Upper lobe of left lung (tissue), 6 donors: ENCODE measurements around the gene PTPRN2. TPM values are rescaled to one million over a fixed set of nuclear protein-coding genes. Genes with fewer than 3 reads are reported as not detected.

Source experiments
- ATAC-seq, 2 donors: fragments of 200-7000 bp; cut with Tn5 transposase; one replicate each; pipeline ENCODE4 v1.9.1; 2022; ENCODE audit warnings: mild to moderate bottlenecking in 2 of 2, moderate library complexity in 2 of 2; ENCODE audit not compliant: low FRiP score in 2 of 2
- DNase-seq, 2 donors: peaks; one replicate each; pipeline ENCODE4 v3.0.0-alpha.2; 2019 to 2020
- H3K27ac ChIP-seq, 4 donors: fragments of 200-600 bp; sonication (generic); one replicate each; pipeline ENCODE4 v1.5.1; 2016 to 2019
- H3K27me3 ChIP-seq, 4 donors: fragments of 200-600 bp; sonication (generic); one replicate each; pipeline ENCODE4 v1.5.1; 2017 to 2019
- H3K36me3 ChIP-seq, 4 donors: fragments of 200-600 bp; sonication (generic); one replicate each; pipeline ENCODE4 v1.5.1; 2016 to 2019
- H3K4me1 ChIP-seq, 4 donors: fragments of 200-600 bp; sonication (generic); one replicate each; pipeline ENCODE4 v1.5.1; 2018 to 2019
- H3K4me3 ChIP-seq, 4 donors: fragments of 200-600 bp; sonication (generic); one replicate each; pipeline ENCODE4 v1.5.1; 2017 to 2019; ENCODE audit warnings: mild to moderate bottlenecking in 2 of 4, moderate library complexity in 1 of 4
- H3K9me3 ChIP-seq, 4 donors: fragments of 200-600 bp; sonication (generic); one replicate each; pipeline ENCODE4 v1.5.1; 2018 to 2019
- CTCF ChIP-seq, 6 experiments: fragments of 450-650 bp in 4 of 6; fragments of 200-600 bp in 2 of 6; sonication (generic) in 2 of 6; IDR thresholded peaks; one replicate each; pipeline ENCODE4 v1.5.1; 2016 to 2019; ENCODE audit warnings: antibody characterized with exemption in 6 of 6
- EP300 ChIP-seq, 4 donors: sonication (generic); formaldehyde crosslinking; IDR thresholded peaks; one replicate each; pipeline ENCODE4 v1.5.1; 2017; ENCODE audit warnings: antibody characterized with exemption in 4 of 4, control low read depth in 2 of 4
- POLR2A ChIP-seq, 4 donors: fragments of 450-650 bp; IDR thresholded peaks; one replicate each; pipeline ENCODE4 v1.5.1; 2016 to 2017; ENCODE audit warnings: antibody characterized with exemption in 4 of 4, mild to moderate bottlenecking in 2 of 4
- POLR2AphosphoS5 ChIP-seq, 2 donors: sonication (generic); formaldehyde crosslinking; IDR thresholded peaks; one replicate each; pipeline ENCODE4 v1.5.1; 2017; ENCODE audit warnings: antibody characterized with exemption in 2 of 2
- WGBS, 2 donors: methylation state at CpG; one replicate each; pipeline ENCODE4 v1.1.5; 2017 to 2018; 5-methylcytosine and 5-hydroxymethylcytosine counted together
- total RNA-seq, 6 donors: library from RNA; depleted of rRNA in 4 of 6; stranded (reverse); fragments of >200 nt in 4 of 6; gene quantifications; one replicate each; pipeline versions ENCODE4 v1.1.0 to v1.2.1, GENCODE V29; 2016 to 2021
- donor health status: DM: no; HTN: no; CAD: no; lungs with moderate emphysema.
- donor health status: DM: no; HTN: yes; CAD: no; lungs with severe emphysema.

The PTPRN2 gene
- total RNA-seq, 6 donors from 2014 or later = 3.3 to 7.9 (median 5.2) TPM

- no peaks in the 10 kb centered on the region for H3K27me3 ChIP-seq
- ATAC-seq = peak in 1 of 2 donors; percentile 3
- H3K36me3 ChIP-seq = no peaks in the 10 kb centered on the region
- no peaks in the 10 kb centered on the region for H3K9me3 ChIP-seq
- no peak overlapping the region for H3K4me3 ChIP-seq
- TF ChIP-seq CTCF (IDR thresholded peaks at IDR 0.05) = no peak
- no peak for TF ChIP-seq POLR2A (IDR thresholded peaks at IDR 0.05)
- TF ChIP-seq POLR2AphosphoS5 (IDR thresholded peaks at IDR 0.05) = no peak
- no peak for TF ChIP-seq EP300 (IDR thresholded peaks at IDR 0.05)
- 84 to 89% methylated on average over 13 of the region's 13 CpGs for WGBS, 2 donors
- no peak overlapping the region for H3K27ac ChIP-seq
- no peak for DNase-seq
- peaks cover 0 to 9% (median 1%) of the 10 kb centered on the region in 4 donors for H3K4me1 ChIP-seq
These were observed 109.8 kb downstream of the PTPRN2 start for GRCh38 chr7:158477866-158478265.

- H3K27ac ChIP-seq = no peak overlapping the region
- DNase-seq (no peak), ATAC-seq (no peak)
- H3K9me3 ChIP-seq = no peaks in the 10 kb centered on the region
- H3K36me3 ChIP-seq = no peaks in the 10 kb centered on the region
- 83 to 85% methylated on average over 20 to 24 of the region's 24 CpGs for WGBS, 2 donors
- TF ChIP-seq EP300 (IDR thresholded peaks at IDR 0.05) (no peak), CTCF (IDR thresholded peaks at IDR 0.05) (no peak), POLR2A (IDR thresholded peaks at IDR 0.05) (no peak), POLR2AphosphoS5 (IDR thresholded peaks at IDR 0.05) (no peak)
- no peak overlapping the region for H3K4me3 ChIP-seq
- peaks cover 0 to 11% (median 2%) of the 10 kb centered on the region in 4 donors for H3K4me1 ChIP-seq
- no peaks in the 10 kb centered on the region for H3K27me3 ChIP-seq
These were observed 111.2 kb downstream of the PTPRN2 start for GRCh38 chr7:158476331-158476932.

- Histone ChIP-seq H3K4me3 (no peak overlapping the region), H3K9me3 (no peaks in the 10 kb centered on the region), H3K27me3 (no peaks in the 10 kb centered on the region), H3K36me3 (no peaks in the 10 kb centered on the region), H3K4me1 (peaks cover 0 to 11% (median 2%) of the 10 kb centered on the region in 4 donors), H3K27ac (no peak overlapping the region)
- no peak for ATAC-seq
- no peak for DNase-seq
- WGBS, 2 donors = 85 to 91% methylated on average over 6 of the region's 6 CpGs
- TF ChIP-seq POLR2AphosphoS5 (IDR thresholded peaks at IDR 0.05) (no peak), CTCF (IDR thresholded peaks at IDR 0.05) (no peak), POLR2A (IDR thresholded peaks at IDR 0.05) (no peak), EP300 (IDR thresholded peaks at IDR 0.05) (no peak)
These were observed 112.0 kb downstream of the PTPRN2 start for GRCh38 chr7:158475679-158476052.

- H3K27ac ChIP-seq = no peak overlapping the region
- H3K36me3 ChIP-seq = no peaks in the 10 kb centered on the region
- WGBS, 2 donors = 77 to 95% methylated on average over 3 to 17 of the region's 22 CpGs
- TF ChIP-seq POLR2A (IDR thresholded peaks at IDR 0.05) = no peak
- no peak for TF ChIP-seq EP300 (IDR thresholded peaks at IDR 0.05)
- TF ChIP-seq POLR2AphosphoS5 (IDR thresholded peaks at IDR 0.05) = no peak
- TF ChIP-seq CTCF (IDR thresholded peaks at IDR 0.05) = no peak
- H3K9me3 ChIP-seq = no peaks in the 10 kb centered on the region
- H3K27me3 ChIP-seq = no peaks in the 10 kb centered on the region
- no peak for ATAC-seq
- peaks cover 0 to 11% (median 2%) of the 10 kb centered on the region in 4 donors for H3K4me1 ChIP-seq
- peak in 1 of 2 donors; percentile 56 for DNase-seq
- no peak overlapping the region for H3K4me3 ChIP-seq
These were observed 112.5 kb downstream of the PTPRN2 start for GRCh38 chr7:158475036-158475678.
